Stomach (tissue), 9 donors: ENCODE measurements around the gene TFF2. TPM values are rescaled to one million over a fixed set of nuclear protein-coding genes. Genes with fewer than 3 reads are reported as not detected.

Experiments
- DNase-seq, 2 donors: peaks; one replicate each; pipeline versions ENCODE4 v3.0.0 to v3.0.0-alpha.2; 2013 to 2019
- H3K27ac ChIP-seq, 5 donors: fragments of 200-600 bp in 4 of 5; sonication (generic) in 4 of 5; one replicate each; pipeline ENCODE4 v1.5.1; 2013 to 2019; ENCODE audit warnings: mild to moderate bottlenecking in 1 of 5, moderate library complexity in 1 of 5
- H3K27me3 ChIP-seq, 3 donors: fragments of 200-600 bp; sonication (generic); one replicate each; pipeline ENCODE4 v1.5.1; 2017 to 2019; ENCODE audit warnings: mixed run types in 1 of 3
- H3K36me3 ChIP-seq, 4 donors: fragments of 200-600 bp; sonication (generic); 1 replicate in 3 of 4; 2 replicates in 1 of 4; pipeline ENCODE4 v1.5.1; 2016 to 2019
- H3K4me1 ChIP-seq, 4 donors: fragments of 200-600 bp; sonication (generic); one replicate each; pipeline ENCODE4 v1.5.1; 2016 to 2019
- H3K4me3 ChIP-seq, 4 donors: fragments of 200-600 bp; sonication (generic) in 3 of 4; one replicate each; pipeline ENCODE4 v1.5.1; 2016 to 2019; ENCODE audit warnings: mild to moderate bottlenecking in 1 of 4
- H3K9me3 ChIP-seq, 4 donors: fragments of 200-600 bp; sonication (generic); one replicate each; pipeline ENCODE4 v1.5.1; 2016 to 2019
- EP300 ChIP-seq: sonication (generic); formaldehyde crosslinking; IDR thresholded peaks from one replicate; pipeline ENCODE4 v1.6.1; 2017; ENCODE audit warnings: antibody characterized with exemption
- POLR2A ChIP-seq, 4 donors: fragments of 450-650 bp; IDR thresholded peaks; one replicate each; pipeline ENCODE4 v1.6.1; 2016; ENCODE audit warnings: antibody characterized with exemption in 4 of 4, control low read depth in 2 of 4, mild to moderate bottlenecking in 1 of 4, moderate library complexity in 1 of 4
- POLR2AphosphoS5 ChIP-seq, 3 donors: sonication (generic); formaldehyde crosslinking; IDR thresholded peaks; one replicate each; pipeline ENCODE4 v1.6.1; 2016; ENCODE audit warnings: antibody characterized with exemption in 3 of 3
- WGBS, 5 donors: extraction: QIAGEN DNeasy Blood & Tissue Kit in 3 of 5; methylation state at CpG; one replicate each; pipeline versions ENCODE4 v1.1.5 to v1.1.7; 2013 to 2018; 5-methylcytosine and 5-hydroxymethylcytosine counted together
- intact Hi-C: fragments of 100-400 bp; cut with DNase I; formaldehyde crosslinking; loops from one replicate; pipeline ENCODE4 v1.15.1; 2023; ENCODE audit warnings: low total_unique reads
- polyA plus RNA-seq, 3 donors: library from polyadenylated mRNA; stranded (reverse); fragments of 200-250 nt; gene quantifications; one replicate each; pipeline ENCODE4 v1.2.3, GENCODE V29; 2013
- total RNA-seq, 5 donors: library from RNA; depleted of rRNA; stranded (reverse); fragments of >200 nt; gene quantifications; one replicate each; pipeline versions ENCODE4 v1.1.0 to v1.2.3, GENCODE V29; 2014 to 2016
- TF ChIP-seq, protein P1 (sequence below), 7 experiments: fragments of 450-650 bp in 4 of 7; fragments of 200-600 bp in 3 of 7; sonication (generic) in 3 of 7; IDR thresholded peaks; one replicate each; pipeline ENCODE4 v1.5.1; 2016 to 2019; ENCODE audit warnings: antibody characterized with exemption in 7 of 7, control low read depth in 2 of 7, mild to moderate bottlenecking in 1 of 7
- donor health status: healthy with polysubstance abuse.
- donor health status: Bipolar disorder and iron deficiency.
- donor health status: healthy.

The TFF2 gene
- total and polyA plus RNA-seq, 8 donors: 2.3 to 2,979 (median 1,062) TPM

- Histone ChIP-seq H3K9me3 (peaks cover 0 to 19% (median 15%) of the 10 kb centered on the region in 4 donors), H3K4me3 (no peak overlapping the region), H3K36me3 (no peaks in the 10 kb centered on the region), H3K27me3 (peaks cover 0 to 23% (median 0%) of the 10 kb centered on the region in 3 donors), H3K27ac (peak overlapping the region in 2 of 5 donors; percentile 33 to 78), H3K4me1 (peaks cover 0 to 11% (median 2%) of the 10 kb centered on the region in 4 donors)
- intact Hi-C loops: loop anchor here (10.0 kb wide), 1 partner anchor 53 kb away; the partner anchor contains the start of gene UBASH3A
- no peak for TF ChIP-seq EP300
- DNase-seq: peak in 1 of 2 donors; percentile 23
- 79 to 90% (median 81%) methylated on average over 11 of the region's 11 CpGs for WGBS, 5 donors
Measured at GRCh38 chr21:42351626-42352440, 1.0 kb upstream of the TFF2 start.

DNA sequence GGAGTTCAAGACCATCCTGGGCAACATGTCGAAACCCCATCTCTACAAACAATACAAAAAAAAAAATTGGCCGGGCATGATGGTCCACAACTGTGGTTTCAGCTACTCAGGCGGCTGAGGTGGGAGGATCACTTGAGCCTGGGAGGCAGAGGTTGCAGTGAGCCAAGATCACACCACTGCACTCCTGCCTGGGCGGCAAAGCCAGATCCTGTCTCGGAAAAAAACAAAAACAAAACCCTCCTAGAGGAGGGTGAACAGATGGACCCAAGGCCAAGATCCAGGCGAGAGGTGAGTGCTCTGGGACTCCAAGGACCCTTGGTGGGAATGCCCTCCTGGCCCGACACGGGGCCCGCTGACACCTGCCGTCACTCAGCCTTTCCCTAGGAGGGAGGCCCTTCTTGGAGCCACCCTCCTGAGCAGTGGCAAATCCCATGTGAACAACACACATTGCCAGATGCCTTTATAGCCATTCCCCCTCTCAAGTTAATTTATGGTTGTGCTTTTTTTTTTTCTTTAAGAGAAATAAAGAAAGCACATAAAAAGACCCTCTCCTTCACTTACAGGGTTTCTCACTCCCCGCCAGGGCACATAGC, 380 bp downstream of the TFF2 start:
- Histone ChIP-seq H3K27me3 (peaks cover 0 to 23% (median 0%) of the 10 kb centered on the region in 3 donors), H3K9me3 (peaks cover 0 to 12% (median 5%) of the 10 kb centered on the region in 4 donors), H3K4me1 (peaks cover 0 to 11% (median 2%) of the 10 kb centered on the region in 4 donors), H3K36me3 (no peaks in the 10 kb centered on the region), H3K27ac (peak overlapping the region; percentile 38 to 83 (median 78)), H3K4me3 (peak overlapping the region; percentile 6 to 30 (median 23))
- intact Hi-C loops: loop anchor here (10.0 kb wide), 1 partner anchor 54 kb away; the partner anchor contains the start of gene UBASH3A
- DNase-seq: no peak
- TF ChIP-seq POLR2AphosphoS5 (IDR thresholded peaks at IDR 0.05): no peak
- TF ChIP-seq POLR2A (IDR thresholded peaks at IDR 0.05): no peak
- TF ChIP-seq, protein P1, sequence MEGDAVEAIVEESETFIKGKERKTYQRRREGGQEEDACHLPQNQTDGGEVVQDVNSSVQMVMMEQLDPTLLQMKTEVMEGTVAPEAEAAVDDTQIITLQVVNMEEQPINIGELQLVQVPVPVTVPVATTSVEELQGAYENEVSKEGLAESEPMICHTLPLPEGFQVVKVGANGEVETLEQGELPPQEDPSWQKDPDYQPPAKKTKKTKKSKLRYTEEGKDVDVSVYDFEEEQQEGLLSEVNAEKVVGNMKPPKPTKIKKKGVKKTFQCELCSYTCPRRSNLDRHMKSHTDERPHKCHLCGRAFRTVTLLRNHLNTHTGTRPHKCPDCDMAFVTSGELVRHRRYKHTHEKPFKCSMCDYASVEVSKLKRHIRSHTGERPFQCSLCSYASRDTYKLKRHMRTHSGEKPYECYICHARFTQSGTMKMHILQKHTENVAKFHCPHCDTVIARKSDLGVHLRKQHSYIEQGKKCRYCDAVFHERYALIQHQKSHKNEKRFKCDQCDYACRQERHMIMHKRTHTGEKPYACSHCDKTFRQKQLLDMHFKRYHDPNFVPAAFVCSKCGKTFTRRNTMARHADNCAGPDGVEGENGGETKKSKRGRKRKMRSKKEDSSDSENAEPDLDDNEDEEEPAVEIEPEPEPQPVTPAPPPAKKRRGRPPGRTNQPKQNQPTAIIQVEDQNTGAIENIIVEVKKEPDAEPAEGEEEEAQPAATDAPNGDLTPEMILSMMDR (IDR thresholded peaks at IDR 0.05): no peak
- TF ChIP-seq EP300: no peak
- 31 to 63% (median 48%) methylated on average over 11 of the region's 11 CpGs for WGBS, 5 donors

- intact Hi-C loops: loop anchor here (10.0 kb wide), 2 partner anchors 55 to 95 kb away; partner anchors contain the start of gene UBASH3A
- Histone ChIP-seq H3K4me3 (peak overlapping the region; percentile 18 to 30 (median 25)), H3K4me1 (peaks cover 0 to 11% (median 2%) of the 10 kb centered on the region in 4 donors), H3K27me3 (peaks cover 0 to 23% (median 0%) of the 10 kb centered on the region in 3 donors), H3K9me3 (peaks cover 0 to 6% (median 0%) of the 10 kb centered on the region in 4 donors), H3K27ac (peak overlapping the region; percentile 38 to 83 (median 78)), H3K36me3 (no peaks in the 10 kb centered on the region)
- no peak for DNase-seq
- TF ChIP-seq POLR2AphosphoS5 (IDR thresholded peaks at IDR 0.05) (no peak), POLR2A (IDR thresholded peaks at IDR 0.05) (no peak), EP300 (no peak)
- TF ChIP-seq, protein P1 (IDR thresholded peaks at IDR 0.05): no peak
- WGBS, 5 donors: 68 to 79% (median 73%) methylated on average over 14 of the region's 14 CpGs
Measured at GRCh38 chr21:42349420-42350317, 1.1 kb downstream of the TFF2 start.

DNA sequence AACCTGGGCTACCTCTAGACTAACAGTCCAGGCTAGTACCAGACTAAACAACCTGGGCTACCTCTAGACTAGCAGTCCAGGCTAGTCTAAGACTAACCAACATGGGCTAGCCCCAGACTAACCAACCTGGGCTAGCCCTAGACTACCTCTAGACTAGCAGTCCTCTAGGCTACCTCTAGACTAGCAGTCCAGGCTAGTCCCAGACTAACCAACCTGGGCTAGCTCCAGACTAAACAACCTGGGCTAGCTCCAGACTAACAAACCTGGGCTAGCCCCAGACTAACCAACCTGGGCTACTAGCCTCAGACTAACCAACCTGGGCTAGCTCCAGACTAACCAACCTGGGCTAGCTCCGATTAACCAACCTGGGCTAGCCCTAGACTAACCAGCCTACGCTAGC, 2.0 kb downstream of the TFF2 start:
- Histone ChIP-seq H3K27me3 (peaks cover 0 to 23% (median 0%) of the 10 kb centered on the region in 3 donors), H3K27ac (peak overlapping the region; percentile 4 to 83 (median 78)), H3K4me1 (peaks cover 0 to 11% (median 2%) of the 10 kb centered on the region in 4 donors), H3K9me3 (no peaks in the 10 kb centered on the region), H3K4me3 (peak overlapping the region; percentile 1 to 30 (median 23)), H3K36me3 (no peaks in the 10 kb centered on the region)
- WGBS, 5 donors: 93 to 100% (median 96%) methylated on average over 2 of the region's 2 CpGs
- TF ChIP-seq EP300: no peak
- TF ChIP-seq POLR2A (IDR thresholded peaks at IDR 0.05): no peak
- TF ChIP-seq, protein P1 (IDR thresholded peaks at IDR 0.05): no peak
- TF ChIP-seq POLR2AphosphoS5 (IDR thresholded peaks at IDR 0.05): no peak
- DNase-seq: no peak
- intact Hi-C loops: loop anchor here (10.0 kb wide), 1 partner anchor 96 kb away; no protein-coding TSS in a partner anchor
